ENCODE data around the gene CHRM4. TPM values are rescaled to one million over a fixed set of nuclear protein-coding genes. Genes with fewer than 3 reads are reported as not detected.

The CHRM4 gene
- total RNA-seq, 1 experiment from 2014 or later: not detected

GRCh38 chr11:46362156-46363030 lies 29.2 kb downstream of the CHRM4 start:
- CTCF ChIA-PET: interaction anchor here (0.6 to 3.1 kb wide), 5 partner anchors 11 to 1218 kb away, joined by 3 to 23 read pairs (median 3); no protein-coding TSS in a partner anchor
- no peak for DNase-seq (ENCODE audit: unreplicated experiment)
- BruUV-seq (replicated peaks): no TSS peak
- Mint-ChIP-seq H3K4me3 (ENCODE audit: unreplicated experiment) (no peak overlapping the region), H3K27me3 (ENCODE audit: insufficient read depth, unreplicated experiment) (no peaks in the 10 kb centered on the region), H3K9me3 (ENCODE audit: unreplicated experiment) (no peaks in the 10 kb centered on the region), H3K36me3 (ENCODE audit: insufficient read depth, unreplicated experiment) (no peaks in the 10 kb centered on the region), H3K27ac (ENCODE audit: low read depth, unreplicated experiment) (peak overlapping the region; percentile 93), H3K4me1 (ENCODE audit: insufficient read depth, unreplicated experiment) (peaks cover 16% of the 10 kb centered on the region)
- intact Hi-C loops (cut with micrococcal nuclease): no loop called here
- POLR2A ChIA-PET: no interaction called here
- no peak for TF ChIP-seq CTCF (IDR thresholded peaks at IDR 0.05; ENCODE audit: unreplicated experiment)

GRCh38 chr11:46361283-46362155 lies 30.1 kb downstream of the CHRM4 start:
- POLR2A ChIA-PET: interaction anchor here (0.6 to 1.0 kb wide), 2 partner anchors 25 to 118 kb away, joined by 3 read pairs; no protein-coding TSS in a partner anchor
- intact Hi-C loops (cut with micrococcal nuclease): no loop called here
- peaks cover 24% of the 10 kb centered on the region for H3K4me1 Mint-ChIP-seq (ENCODE audit: insufficient read depth, unreplicated experiment)
- no peak overlapping the region for H3K27ac Mint-ChIP-seq (ENCODE audit: low read depth, unreplicated experiment)
- no peak overlapping the region for H3K4me3 Mint-ChIP-seq (ENCODE audit: unreplicated experiment)
- TF ChIP-seq CTCF (IDR thresholded peaks at IDR 0.05; ENCODE audit: unreplicated experiment): no peak
- CTCF ChIA-PET: interaction anchor here (0.6 to 3.1 kb wide), 5 partner anchors 10 to 58 kb away, joined by 3 to 23 read pairs (median 3); no protein-coding TSS in a partner anchor
- H3K36me3 Mint-ChIP-seq (ENCODE audit: insufficient read depth, unreplicated experiment): no peaks in the 10 kb centered on the region
- DNase-seq (ENCODE audit: unreplicated experiment): no peak
- no peaks in the 10 kb centered on the region for H3K9me3 Mint-ChIP-seq (ENCODE audit: unreplicated experiment)
- no peaks in the 10 kb centered on the region for H3K27me3 Mint-ChIP-seq (ENCODE audit: insufficient read depth, unreplicated experiment)
- no TSS peak for BruUV-seq (replicated peaks)

- ChIA-PET CTCF (interaction anchor here (0.5 to 3.1 kb wide), 5 partner anchors 9 to 430 kb away, joined by 3 to 23 read pairs (median 3); no protein-coding TSS in a partner anchor), POLR2A (interaction anchor here (0.6 to 1.0 kb wide), 2 partner anchors 26 to 118 kb away, joined by 3 read pairs; no protein-coding TSS in a partner anchor)
- intact Hi-C loops (cut with micrococcal nuclease): no loop called here
- Mint-ChIP-seq H3K36me3 (ENCODE audit: insufficient read depth, unreplicated experiment) (no peaks in the 10 kb centered on the region), H3K4me1 (ENCODE audit: insufficient read depth, unreplicated experiment) (peaks cover 29% of the 10 kb centered on the region), H3K9me3 (ENCODE audit: unreplicated experiment) (no peaks in the 10 kb centered on the region), H3K27me3 (ENCODE audit: insufficient read depth, unreplicated experiment) (no peaks in the 10 kb centered on the region), H3K4me3 (ENCODE audit: unreplicated experiment) (no peak overlapping the region), H3K27ac (ENCODE audit: low read depth, unreplicated experiment) (no peak overlapping the region)
- TF ChIP-seq CTCF (IDR thresholded peaks at IDR 0.05; ENCODE audit: unreplicated experiment): no peak
- no peak for DNase-seq (ENCODE audit: unreplicated experiment)
- no TSS peak for BruUV-seq (replicated peaks)
These were observed 30.7 kb downstream of the CHRM4 start for GRCh38 chr11:46360878-46361277.
